Left ventricle myocardium superior (tissue), 1 donor: Measurements from ENCODE around the gene B3GNT2. TPM values are rescaled to one million over a fixed set of nuclear protein-coding genes. Genes with fewer than 3 reads are reported as not detected.
"Not testable (repeated sequence)": the region's sequence is repeated elsewhere in the genome, so short reads cannot be mapped to it uniquely, and the experiment has no call there.

Source experiments
- ATAC-seq: fragments of 200-7000 bp; cut with Tn5 transposase; one replicate; pipeline ENCODE4 v1.9.1; 2020; ENCODE audit warnings: mild to moderate bottlenecking, moderate library complexity
- DNase-seq: peaks from one replicate; pipeline ENCODE4 v3.0.0-alpha.2; 2020
- intact Hi-C: fragments of 100-400 bp; cut with micrococcal nuclease; formaldehyde crosslinking; loops from one replicate; pipeline ENCODE4 v1.11.0; 2022
- total RNA-seq: library from RNA; stranded (reverse); fragmentation: NEBNext Ultra II Directional; extraction: Animal tissue kit (Norgen Biotek cat#: 25700); gene quantifications from one replicate; pipeline ENCODE4 v1.2.1, GENCODE V29; 2021
- donor health status: DM: no; HTN: yes; CAD: no; lungs with severe emphysema.

B3GNT2 gene
- total RNA-seq, 1 donor from 2014 or later: 15.1 TPM

GRCh38 chr2:62180975-62181374, 14.9 kb upstream of the B3GNT2 start:
- ATAC-seq (no peak), DNase-seq (no peak)
- intact Hi-C loops: no loop called here

- intact Hi-C loops: no loop called here
- ATAC-seq (no peak), DNase-seq (no peak)
Observed at GRCh38 chr2:62181843-62182242, 14.1 kb upstream of the B3GNT2 start.

- no peak for ATAC-seq
- intact Hi-C loops: no loop called here
- no peak for DNase-seq
Observed at GRCh38 chr2:62184512-62185230, 11.2 kb upstream of the B3GNT2 start.

- no peak for ATAC-seq
- intact Hi-C loops: no loop called here
- no peak for DNase-seq
Observed at GRCh38 chr2:62185475-62186155, 10.3 kb upstream of the B3GNT2 start.

- peak; percentile 49 for ATAC-seq
- DNase-seq: no peak
- intact Hi-C loops: no loop called here
Observed at GRCh38 chr2:62186156-62186905, 9.6 kb upstream of the B3GNT2 start.

- DNase-seq (no peak), ATAC-seq (peak; percentile 18)
- intact Hi-C loops: no loop called here
Observed at GRCh38 chr2:62187246-62187645, 8.7 kb upstream of the B3GNT2 start.

- ATAC-seq: no peak
- DNase-seq: no peak
- intact Hi-C loops: no loop called here
Observed at GRCh38 chr2:62188416-62188815, 7.5 kb upstream of the B3GNT2 start.

GRCh38 chr2:62189196-62189595, 6.7 kb upstream of the B3GNT2 start:
- ATAC-seq (no peak), DNase-seq (no peak)
- intact Hi-C loops: no loop called here

- intact Hi-C loops: no loop called here
- DNase-seq (no peak), ATAC-seq (no peak)
Observed at GRCh38 chr2:62192811-62193210, 3.1 kb upstream of the B3GNT2 start.

GRCh38 chr2:62194558-62195420, 1.1 kb upstream of the B3GNT2 start:
- ATAC-seq (peak; percentile 3), DNase-seq (peak; percentile 42)
- intact Hi-C loops: no loop called here

- peak; percentile 66 for ATAC-seq
- DNase-seq: no peak
- intact Hi-C loops: no loop called here
Observed at GRCh38 chr2:62196278-62196901, 475 bp downstream of the B3GNT2 start.

- intact Hi-C loops: no loop called here
- peak; percentile 67 for DNase-seq
- ATAC-seq: peak; percentile 49
Observed at GRCh38 chr2:62197011-62197924, 1.4 kb downstream of the B3GNT2 start.

- intact Hi-C loops: no loop called here
- ATAC-seq (no peak), DNase-seq (no peak)
Observed at GRCh38 chr2:62197925-62198633, 2.2 kb downstream of the B3GNT2 start.

- intact Hi-C loops, ATAC-seq, DNase-seq: not testable (repeated sequence)
Observed at GRCh38 chr2:62198854-62199253, 2.9 kb downstream of the B3GNT2 start.

- DNase-seq (no peak), ATAC-seq (no peak)
- intact Hi-C loops: no loop called here
Observed at GRCh38 chr2:62199392-62200125, 3.6 kb downstream of the B3GNT2 start.

- intact Hi-C loops: no loop called here
- no peak for ATAC-seq
- no peak for DNase-seq
Observed at GRCh38 chr2:62200291-62200841, 4.5 kb downstream of the B3GNT2 start.
